HG03196 (cell line): Measurements from ENCODE around the gene KDM2B.

Experiments
- ATAC-seq: cut with Tn5 transposase; IDR thresholded peaks from one replicate; pipeline ENCODE4 v1.9.1; 2021; ENCODE audit not compliant: unreplicated experiment

The KDM2B gene

DNA sequence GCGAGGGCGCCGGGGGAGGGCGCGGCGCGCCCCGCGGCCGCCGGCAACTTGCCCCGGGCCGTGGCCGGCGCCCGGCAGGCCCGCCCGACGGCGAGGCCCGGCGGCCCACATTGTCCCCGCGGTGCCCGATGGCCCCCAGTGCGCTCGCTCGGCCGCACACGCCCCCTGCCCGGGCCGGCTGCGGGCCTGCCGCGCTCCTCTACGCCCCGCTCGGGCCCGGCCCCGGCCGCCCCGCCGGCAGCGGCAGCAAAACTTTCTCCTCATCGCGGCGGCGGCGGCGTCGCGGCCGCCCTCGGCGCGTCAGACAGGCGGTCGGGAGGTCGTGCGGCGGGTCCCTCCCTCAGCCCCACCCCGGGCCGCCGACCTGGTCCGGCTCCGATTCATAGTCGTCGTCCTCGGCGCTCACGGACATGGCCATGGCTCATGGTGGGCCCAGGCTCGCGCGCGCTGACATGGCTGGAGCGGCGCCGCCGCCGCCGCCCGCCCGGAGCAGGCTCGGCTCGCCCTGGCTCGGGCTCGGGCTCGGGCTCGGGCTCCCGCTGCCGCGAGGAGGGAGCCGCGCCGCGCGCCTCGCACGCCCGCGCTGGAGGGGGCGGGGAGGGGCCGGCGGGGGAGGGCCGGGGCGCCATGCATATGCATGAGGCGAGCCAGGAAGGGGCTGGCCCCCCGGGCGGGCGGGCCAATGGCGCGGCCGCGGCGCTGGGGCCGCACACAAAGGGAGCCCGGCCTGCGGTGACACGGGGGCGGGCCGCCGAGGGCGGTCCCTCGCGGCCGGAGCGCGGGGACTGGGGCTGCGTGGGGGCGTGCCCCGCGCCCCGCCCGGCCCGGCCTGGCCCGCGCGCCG is 113.8 kb downstream of the KDM2B start:
- peak; percentile 82 for ATAC-seq

DNA sequence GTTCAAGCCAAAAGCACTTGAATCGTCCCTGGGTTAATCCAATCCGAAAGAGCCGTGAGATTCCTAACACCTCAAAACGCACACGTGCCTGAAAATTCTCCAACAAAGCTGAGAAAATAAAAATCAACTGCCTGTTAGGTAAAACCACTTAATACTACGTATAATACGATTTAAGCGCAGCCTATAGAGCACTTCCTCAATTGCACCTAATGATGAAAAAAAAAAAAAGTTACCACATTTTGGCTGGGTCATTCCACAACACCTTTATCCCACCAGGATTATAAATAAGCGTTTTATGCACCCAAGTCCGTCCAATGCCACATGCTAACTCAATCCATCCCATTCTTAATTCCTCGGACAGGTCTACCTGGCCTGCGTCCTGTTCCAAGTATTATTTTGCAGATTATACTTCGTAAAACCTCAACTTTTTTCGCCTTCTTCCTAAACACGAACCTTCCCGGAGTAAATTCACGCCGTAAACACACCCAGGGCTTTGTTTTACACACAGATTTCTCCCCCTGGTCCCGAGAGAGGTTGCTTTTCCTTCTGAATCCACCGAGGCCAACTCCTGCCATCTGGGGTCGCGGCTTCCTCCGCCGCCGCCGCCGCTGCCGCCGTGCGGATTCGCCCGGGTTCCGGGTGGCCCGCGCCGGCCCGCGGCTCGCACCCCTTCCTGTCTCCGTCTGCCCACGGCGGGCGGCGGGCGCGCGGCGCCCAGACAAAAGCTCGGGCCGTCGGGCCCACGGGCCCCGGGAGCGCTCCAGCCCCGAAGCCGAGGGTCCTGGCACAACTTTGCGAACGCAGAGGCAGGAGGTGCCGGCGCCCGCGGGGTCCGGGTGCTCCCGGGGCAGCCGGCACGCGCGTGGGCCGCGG is 114.7 kb downstream of the KDM2B start:
- peak; percentile 10 for ATAC-seq

DNA sequence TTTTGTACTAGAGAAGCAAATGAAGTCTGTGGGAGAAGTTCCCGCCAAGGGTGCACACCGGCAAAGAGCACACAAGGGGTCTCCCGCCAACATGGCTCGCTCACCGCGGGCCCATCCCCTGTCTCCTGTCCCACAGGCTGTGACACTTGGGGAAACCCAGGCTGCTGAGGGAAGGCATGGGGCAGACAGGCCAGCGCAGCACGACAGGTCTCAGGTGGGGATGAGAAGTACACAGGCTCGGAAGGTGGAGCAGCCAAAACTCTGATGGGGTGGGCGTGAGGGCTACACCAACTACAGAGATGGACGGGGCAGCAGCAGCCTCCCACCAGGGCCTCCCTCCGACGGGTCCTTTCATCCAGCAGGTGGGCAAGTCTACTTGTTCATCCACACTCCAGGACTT is 116.5 kb downstream of the KDM2B start:
- no peak for ATAC-seq

DNA sequence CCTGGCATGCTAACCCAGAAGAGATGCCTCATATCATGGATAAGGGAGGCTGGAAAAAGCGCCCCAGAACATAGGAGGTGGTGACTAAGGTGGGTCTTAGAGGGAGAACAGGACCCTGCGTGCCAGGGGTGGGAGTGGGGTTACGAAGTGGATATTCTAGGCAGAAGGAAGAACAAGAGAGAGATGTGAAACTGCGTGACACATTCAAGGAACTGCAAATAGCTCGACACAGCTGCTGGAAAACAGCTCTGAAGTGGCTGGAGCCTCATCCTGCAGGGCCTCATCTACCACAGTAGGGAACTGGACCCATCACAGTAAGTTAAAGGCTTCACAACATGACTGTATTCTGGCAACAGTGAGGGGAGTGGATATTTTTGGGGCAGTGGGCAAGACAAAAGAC is 119.8 kb downstream of the KDM2B start:
- no peak for ATAC-seq

DNA sequence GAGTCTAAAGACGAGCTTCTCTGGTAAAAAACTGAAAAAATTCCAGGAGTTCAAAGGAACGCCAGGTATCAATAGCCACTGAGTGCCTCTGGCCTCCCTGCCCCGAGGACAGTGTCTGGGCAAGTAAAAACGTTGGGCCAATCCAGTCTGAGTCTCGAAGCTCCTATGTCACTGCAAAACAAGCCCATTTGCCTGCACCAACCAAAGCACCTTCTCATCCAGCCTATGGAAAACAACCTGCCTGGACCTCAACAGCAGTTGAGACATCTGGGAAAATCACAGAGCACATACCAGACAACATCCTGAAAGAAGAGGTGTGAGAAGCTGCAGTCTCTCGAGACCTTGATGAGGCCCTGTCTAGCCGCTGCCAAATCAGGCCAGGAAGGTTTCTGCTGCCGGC is 124.3 kb downstream of the KDM2B start:
- no peak for ATAC-seq

DNA sequence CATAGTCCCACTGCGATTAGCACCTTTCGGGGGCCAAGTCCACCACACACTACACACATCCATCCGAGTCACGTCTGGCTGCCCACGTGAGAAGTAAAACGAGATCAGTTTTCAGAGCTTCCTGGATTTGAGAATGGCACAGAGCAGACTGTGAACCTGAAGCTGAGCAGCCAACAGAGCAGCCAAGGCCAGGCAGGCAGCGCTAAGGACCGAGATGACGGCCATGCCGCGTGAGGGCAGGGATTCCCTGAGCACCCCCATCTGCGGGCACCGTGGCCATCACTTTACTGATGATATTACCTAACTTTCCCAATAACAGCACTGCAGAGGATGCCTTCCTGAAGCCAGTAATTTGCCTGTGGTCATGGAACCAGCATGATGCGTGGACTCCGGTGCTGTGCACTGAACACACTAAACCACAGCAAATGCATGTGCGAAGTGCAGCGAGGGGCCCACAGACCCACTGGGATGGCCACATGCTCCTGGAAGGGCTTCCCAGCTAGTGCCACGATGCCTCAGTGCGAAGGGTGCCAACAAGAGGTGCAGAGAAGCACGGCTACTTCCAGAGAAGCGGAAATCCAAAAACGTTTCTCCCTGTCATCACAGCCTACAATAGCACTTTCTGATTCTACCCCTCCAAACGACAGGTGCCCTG is 124.9 kb downstream of the KDM2B start:
- no peak for ATAC-seq

DNA sequence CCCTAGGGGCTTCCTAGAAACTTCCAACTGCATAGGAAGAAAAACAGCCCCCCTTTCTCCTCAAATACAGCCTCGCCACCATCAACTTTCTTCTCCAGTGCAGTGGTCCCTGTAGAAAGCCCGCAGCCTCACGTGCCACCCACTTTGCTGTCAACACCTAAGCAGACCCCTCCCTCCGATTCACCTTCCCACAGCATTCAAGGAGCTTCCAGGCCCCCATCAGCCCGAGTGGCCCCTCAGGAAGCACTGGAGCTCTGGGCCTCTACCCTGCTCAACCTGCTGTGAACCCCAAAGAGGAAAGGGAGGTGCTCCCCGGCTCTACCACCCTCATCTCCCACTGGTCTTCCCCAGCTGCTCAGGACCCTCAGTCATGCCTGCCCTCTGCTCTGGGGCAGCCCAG is 125.9 kb downstream of the KDM2B start:
- no peak for ATAC-seq

DNA sequence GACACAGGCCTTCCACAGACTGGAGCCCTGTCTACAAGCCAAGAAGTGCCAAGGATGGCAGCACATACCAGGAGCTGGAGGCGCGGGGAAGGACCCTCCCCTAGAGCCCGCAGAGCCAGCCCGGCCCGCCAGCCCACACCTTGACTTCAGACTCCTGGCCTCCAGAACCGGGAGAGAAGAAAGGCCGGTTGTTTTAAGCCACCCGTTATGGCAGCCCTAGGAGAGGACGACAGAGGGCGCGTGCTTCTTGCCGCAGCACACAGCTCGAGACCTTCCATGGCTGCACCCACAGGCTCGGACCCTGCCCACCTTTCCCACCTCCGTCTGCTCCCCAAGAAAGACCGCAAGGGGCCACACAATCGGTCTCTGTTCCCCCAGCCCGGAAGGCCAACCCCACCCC is 127.2 kb downstream of the KDM2B start:
- ATAC-seq, result no peak

DNA sequence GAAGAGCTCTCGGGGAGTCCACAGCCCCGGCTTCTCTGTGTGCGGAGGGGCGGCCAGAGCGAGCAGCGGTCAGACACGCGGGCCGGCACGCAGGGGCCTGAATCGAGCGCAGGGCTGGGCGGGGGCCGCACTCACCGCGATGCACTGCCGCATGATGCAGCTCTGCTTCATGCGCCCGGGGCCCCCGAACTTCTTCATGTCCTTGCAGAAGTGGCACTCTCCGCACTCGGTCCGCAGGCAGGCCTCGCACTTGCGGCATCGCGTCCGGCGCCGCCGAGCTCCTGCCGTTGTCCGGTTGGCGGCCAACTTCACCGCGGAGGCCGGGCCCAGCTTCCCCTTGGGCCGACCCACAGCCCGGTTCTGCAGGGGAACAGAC is 127.8 kb downstream of the KDM2B start:
- ATAC-seq, result no peak

DNA sequence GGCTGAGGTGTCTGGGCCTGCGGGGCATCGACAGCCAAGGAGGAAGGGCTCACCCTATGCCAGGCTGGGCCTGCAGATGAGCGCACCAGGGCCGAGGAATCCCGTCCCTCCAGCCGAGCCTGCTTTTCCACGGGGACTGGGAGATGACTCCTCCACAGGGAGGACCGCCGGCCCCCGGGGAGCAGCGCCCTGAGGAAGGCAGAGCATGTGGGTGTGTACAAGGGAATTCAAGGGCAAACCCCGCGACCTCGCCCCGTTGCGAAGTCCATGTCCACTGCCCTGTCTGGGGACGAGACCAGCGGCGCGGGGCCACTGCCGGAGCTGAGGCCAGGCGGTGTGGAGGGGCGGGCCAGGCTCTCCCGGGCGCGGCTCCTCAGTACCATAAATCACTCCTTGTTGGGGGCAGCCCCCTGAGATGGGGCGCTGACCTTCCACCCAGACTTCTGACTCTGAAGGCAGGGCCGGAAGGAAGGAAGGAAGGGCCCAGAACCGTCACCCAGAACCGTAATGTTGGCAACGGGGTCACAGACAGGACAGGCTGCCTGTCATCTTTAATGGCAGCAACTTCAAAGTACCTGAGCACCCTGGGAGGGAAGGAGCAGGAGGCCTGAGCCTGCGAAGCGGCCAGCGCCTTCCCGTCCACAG is 128.4 kb downstream of the KDM2B start:
- ATAC-seq, result no peak

DNA sequence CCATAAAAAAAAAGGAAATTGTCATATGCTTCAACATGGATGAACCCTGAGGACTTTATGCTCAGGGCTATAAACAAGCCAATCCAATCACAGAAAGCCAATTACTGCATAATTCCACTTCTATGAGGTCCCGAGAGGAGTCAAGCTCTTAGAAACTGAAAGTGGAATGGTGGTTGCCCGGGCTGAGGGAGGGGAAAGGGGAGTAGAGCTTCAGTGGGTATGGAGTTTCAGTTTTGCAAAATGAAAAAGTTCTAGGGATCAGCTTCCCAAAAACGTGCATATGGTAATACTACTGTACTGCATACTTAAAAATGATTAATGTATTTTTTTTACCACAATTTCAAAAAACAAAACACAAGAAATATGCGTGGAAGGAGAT is 128.9 kb downstream of the KDM2B start:
- no peak for ATAC-seq

DNA sequence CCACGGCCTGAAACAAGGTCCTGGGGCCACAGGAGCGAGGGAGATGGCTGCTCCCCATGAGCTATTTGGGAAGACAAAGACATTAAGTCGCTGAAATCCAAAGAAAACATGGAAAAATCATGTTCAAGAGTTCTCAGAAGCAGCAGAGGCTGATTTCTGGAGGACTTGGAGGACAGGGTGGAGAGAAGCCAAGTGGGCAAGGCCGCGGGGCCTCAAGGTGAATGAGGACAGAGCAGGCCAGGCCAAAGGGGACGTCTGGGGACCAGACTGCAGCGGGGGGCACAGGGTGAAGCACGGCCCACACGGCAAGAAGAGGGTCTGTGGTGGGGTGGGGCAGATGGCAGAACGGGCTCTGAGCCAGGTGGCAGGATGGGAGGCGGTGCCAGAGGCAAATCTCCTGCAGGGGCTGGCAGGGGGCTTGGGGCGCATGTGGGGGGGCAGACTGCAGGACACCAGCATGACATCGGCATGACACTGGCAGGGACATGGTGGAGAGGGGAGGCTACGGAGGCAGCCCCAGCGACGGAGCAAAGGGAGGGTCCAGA is 132.0 kb downstream of the KDM2B start:
- ATAC-seq, result no peak

DNA sequence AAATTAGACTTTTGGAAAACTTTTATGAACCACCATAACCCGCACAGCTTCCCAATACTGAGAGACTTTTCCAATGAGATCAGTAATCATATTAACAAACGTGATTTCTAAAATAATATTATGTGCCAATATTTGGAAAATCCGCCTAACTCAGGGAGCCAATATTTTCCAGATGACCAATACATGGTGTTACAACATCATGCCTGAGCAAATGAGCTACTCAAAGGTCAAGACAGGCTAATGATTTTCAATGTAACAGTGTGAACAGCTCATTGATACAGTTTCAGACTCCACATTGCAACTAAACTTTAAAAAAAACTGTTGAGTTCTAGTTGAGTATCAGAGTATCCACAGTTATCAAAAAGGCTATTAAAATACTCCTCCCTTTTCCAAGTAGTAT is 134.1 kb downstream of the KDM2B start:
- no peak for ATAC-seq

DNA sequence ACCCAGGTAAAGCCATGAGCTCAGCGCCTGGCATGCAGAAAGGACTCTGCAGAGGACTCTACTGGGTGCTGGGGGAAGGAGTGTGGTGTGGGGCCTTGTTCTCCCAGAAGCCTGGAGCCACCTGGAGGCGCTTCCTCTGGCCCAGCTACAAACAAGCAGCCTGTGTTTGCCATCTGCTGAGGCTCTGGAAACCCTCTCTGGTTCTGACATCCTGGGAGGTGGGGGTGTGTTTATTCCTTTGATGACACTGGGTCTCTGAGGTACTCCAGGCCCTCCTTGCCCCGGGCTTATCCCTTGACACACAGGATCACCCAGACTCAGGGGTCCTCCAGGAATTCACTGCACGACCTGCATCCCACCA is 136.0 kb downstream of the KDM2B start:
- no peak for ATAC-seq

DNA sequence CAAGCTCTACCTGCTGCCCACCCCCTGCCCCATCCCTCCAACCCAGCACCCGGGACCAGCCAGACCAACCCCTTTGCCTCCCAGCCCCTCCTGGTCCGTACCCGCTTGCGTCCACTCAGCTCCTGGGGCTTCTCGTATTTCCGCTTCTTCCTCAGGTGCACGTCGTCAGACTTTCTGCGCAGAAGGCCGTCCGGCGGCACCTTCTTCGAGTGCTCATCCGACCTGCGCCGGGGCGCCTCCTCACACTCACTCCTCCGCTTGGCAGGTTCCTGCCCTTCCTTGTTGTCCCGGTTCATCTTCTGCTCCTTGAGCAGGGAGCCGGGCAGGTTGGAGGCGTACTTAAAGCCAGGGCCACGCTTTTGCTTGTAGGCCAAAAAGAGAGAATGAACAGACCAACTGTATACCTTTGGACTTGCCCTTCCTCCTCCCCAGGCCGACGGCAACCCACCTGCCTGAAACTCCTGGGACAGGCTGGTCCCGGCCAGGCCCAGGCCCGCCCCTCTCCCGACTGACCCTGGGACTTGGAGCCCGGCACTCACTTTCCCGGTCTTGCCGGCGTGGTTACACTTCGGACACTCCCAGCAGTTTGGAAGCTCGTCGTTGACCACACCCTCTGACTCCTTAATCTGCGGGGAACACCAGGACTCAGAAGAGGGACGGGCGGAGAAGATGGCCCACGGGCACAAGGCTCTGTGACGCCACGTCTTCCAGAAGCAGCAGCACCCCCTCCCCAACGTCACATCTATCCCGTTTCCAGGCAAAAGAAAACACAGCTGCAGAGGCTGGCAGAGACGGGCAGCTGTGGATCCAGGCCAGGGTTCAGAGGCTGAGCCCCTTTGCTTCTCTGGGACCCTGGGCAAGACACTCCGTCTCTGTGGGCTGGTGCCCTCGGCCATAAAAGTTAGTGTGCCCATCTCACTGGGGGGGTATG is 136.6 kb downstream of the KDM2B start:
- no peak for ATAC-seq

DNA sequence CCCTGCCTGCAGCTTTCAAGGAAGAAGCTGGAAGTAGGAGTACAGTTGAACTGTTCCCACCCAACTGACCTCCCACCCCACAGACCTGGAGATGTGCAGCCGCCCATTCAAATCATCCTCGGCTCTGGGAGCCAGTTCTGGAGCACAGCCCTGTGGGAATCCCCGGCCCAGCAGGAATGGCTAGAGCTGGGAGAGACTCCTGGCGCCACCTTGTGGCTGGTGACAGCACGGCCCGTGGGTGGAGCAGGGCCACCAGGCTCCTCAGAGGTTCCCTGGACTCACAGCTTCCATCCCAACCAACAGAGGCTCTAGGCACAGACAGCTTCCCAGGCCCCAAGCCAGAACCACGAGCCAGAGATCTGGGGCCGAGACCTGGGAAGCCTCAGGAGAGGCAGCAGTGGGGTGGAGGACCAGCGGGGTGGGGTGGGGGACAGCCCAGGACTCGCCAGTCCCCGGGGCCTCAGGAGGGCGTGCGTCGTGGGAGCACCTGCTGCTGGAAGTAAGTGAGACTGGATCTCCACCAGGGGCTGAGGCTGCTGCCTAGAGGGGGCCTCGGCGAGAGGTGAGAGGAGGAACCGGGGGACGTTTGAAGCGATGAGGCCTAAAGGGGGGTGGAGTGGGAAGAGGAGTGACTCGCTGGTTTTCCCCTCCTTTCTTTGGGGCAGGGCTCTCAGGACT is 137.5 kb downstream of the KDM2B start:
- no peak for ATAC-seq

DNA sequence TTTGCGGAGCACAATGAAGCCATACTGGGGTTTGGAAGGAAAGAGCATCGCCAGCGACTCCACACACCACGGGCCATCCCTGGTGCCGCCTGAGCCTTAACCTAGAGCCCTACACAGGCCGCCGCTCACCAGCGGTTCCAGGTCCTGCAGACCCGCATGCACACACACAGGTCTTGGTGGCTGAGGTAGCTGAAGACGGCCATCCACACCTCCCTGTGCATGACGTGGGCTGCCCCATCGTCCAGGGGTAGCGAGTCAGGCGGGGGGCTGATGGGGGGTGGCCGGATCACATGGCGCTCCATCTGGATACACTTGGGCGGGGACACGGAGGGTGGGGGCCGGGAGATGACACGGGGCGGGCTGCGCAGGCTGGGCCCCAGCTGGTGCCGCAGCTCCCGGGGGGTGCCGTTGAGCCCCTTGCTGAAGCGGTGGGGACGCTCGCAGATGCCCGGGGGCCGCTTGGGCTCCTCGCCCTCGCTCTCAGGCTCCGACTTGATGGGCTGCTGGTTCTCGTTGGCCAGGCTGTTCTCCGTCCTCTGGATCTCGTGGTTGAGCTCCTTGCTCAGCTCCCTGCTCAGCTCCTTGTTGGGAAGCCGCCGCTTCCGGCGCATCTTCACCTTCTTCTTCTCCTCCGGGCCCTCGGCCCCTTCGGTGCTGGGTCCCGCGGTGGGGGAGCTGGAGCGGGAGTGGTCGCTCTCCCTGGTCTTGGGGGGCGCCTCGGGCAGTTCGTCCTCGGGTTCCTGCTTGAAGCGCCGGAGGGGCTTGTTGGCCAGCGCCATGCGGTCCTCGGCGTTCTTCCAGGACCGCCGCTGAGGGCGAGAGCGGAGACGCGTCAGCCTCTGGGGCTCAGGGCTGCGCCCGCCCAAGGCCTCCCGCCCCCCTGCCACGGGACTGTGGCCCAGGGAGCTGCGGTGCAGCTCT is 138.5 kb downstream of the KDM2B start:
- ATAC-seq, result no peak

DNA sequence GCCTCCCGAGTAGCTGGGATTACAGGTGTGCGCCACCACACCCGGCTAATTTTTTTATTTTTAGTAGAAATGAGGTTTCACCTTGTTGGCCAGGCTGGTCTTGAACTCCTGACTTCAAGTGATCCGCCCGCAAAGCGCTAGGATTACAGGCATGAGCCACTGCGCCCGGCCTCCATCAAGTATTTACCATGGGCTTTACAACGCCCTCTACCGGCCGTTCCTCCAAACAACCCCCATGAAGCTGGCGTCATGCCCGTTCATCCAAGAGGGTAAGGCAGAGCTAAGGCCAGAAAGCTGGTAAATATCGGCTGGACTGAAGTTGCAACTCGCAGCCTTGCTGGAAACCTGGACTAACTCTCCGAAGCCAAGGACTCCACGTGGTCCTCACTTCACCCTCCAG is 139.3 kb downstream of the KDM2B start:
- no peak for ATAC-seq
